T-helper 1 cell treated with Interleukin-12 subunit alpha and Interleukin-12 subunit beta and Interleukin-4 antibody, amounts not matched to agents 30 μg/mL and 1 μg/mL, for 36 hours (primary cell): Measurements from ENCODE around the gene ACTN1.
"Not testable (repeated sequence)": the region's sequence is repeated elsewhere in the genome, so short reads cannot be mapped to it uniquely, and the experiment has no call there.

ENCODE experiments used
- H3K27ac Mint-ChIP-seq: one replicate; pipeline ENCODE4 v1.8.0; 2021; ENCODE audit warnings: mild to moderate bottlenecking, mixed read lengths
- H3K27me3 Mint-ChIP-seq: one replicate; pipeline ENCODE4 v1.8.0; 2021; ENCODE audit warnings: low read depth, mixed read lengths
- H3K36me3 Mint-ChIP-seq: one replicate; pipeline ENCODE4 v1.8.0; 2021; ENCODE audit warnings: low read depth, mixed read lengths
- H3K4me1 Mint-ChIP-seq: one replicate; pipeline ENCODE4 v1.8.0; 2021; ENCODE audit warnings: low read depth, mixed read lengths
- H3K4me3 Mint-ChIP-seq: one replicate; pipeline ENCODE4 v1.8.0; 2021; ENCODE audit warnings: mild to moderate bottlenecking, moderate library complexity, mixed read lengths
- H3K9me3 Mint-ChIP-seq: one replicate; pipeline ENCODE4 v1.8.0; 2021; ENCODE audit warnings: mixed read lengths

The ACTN1 gene

GRCh38 chr14:68979021-68979721 lies at the start of gene ACTN1:
TSS of gene ACTN1 (minus strand) at chr14:68979302. CDS start at chr14:68979056, 246 bp downstream.
- Mint-ChIP-seq H3K4me3 (peak within 1 kb of the TSS; percentile 84), H3K27me3 (peaks cover 28% of the 10 kb centered on the region), H3K27ac (peak within 1 kb of the TSS; percentile 69), H3K9me3 (no peaks in the 10 kb centered on the region), H3K36me3 (peaks cover 8% of the 10 kb centered on the region), H3K4me1 (peaks cover 14% of the 10 kb centered on the region)

- Mint-ChIP-seq H3K36me3 (no peaks in the 10 kb centered on the region), H3K9me3 (no peaks in the 10 kb centered on the region), H3K27ac (no peak overlapping the region), H3K4me3 (no peak overlapping the region), H3K27me3 (peaks cover 17% of the 10 kb centered on the region), H3K4me1 (no peaks in the 10 kb centered on the region)
These were observed 48.3 kb upstream of the ACTN1 start for GRCh38 chr14:69027242-69027913.

DNA sequence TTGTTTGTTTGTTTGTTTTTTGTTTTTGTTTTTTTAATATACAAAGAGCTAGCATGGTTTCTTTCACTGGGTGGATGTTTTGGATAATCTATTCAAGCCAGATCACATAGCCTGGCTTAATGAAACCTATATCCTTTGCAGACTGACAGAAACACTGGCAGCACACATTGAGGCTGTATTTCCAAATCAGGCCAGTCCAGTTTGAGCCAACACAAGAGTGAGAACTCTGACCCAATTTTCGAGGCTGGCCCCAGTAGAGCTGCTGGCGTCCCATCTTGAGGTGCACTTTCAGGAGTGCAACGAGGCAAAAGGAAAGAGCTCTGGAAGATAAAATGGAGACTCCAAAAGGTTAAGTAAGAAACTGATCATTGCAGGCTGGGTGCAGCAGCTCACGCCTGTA lies 43.9 kb upstream of the ACTN1 start:
- no peaks in the 10 kb centered on the region for H3K4me1 Mint-ChIP-seq
- H3K27me3 Mint-ChIP-seq = peaks cover 16% of the 10 kb centered on the region
- H3K4me3 Mint-ChIP-seq = no peak overlapping the region
- no peaks in the 10 kb centered on the region for H3K9me3 Mint-ChIP-seq
- no peak overlapping the region for H3K27ac Mint-ChIP-seq
- no peaks in the 10 kb centered on the region for H3K36me3 Mint-ChIP-seq

DNA sequence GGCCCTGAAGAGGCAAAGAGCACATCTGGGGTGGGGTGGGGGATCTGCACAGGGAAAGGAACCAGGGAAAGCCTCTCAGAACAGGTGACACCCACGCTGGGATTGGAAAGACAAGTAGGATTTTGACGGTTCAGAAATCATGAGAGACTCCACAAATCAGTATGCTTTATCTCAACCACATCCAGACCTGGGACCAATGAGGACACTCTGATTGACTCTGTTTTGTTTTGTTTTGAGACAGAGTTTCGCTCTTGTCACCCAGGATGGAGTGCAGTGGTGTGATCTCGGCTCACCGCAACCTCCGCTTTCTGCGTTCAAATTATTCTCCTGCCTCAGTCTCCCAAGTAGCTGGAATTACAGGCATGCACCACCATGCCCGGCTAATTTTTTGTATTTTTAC lies 43.0 kb upstream of the ACTN1 start:
- H3K4me1 Mint-ChIP-seq, H3K9me3 Mint-ChIP-seq, H3K4me3 Mint-ChIP-seq, H3K36me3 Mint-ChIP-seq, H3K27ac Mint-ChIP-seq: not testable (repeated sequence)
- H3K27me3 Mint-ChIP-seq = peaks cover 13% of the 10 kb centered on the region

DNA sequence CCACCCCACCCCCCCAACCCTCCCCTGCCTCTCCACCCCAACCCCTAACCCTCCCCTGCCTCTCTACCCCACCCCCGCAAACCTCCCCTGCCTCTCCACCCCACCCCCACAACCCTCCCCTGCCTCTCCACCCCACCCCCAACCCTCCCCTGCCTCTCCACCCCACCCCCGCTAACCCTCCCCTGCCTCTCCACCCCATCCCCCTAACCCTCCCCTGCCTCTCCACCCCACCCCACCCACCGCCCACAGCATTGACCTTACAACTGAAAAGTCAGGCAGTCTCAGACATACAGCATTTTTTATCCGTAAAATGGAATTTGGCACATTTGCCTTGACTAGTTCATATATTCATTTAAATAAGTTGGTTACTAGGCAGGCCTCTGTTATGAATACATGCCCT lies 38.6 kb upstream of the ACTN1 start:
- Mint-ChIP-seq H3K4me1 (no peaks in the 10 kb centered on the region), H3K27ac (no peak overlapping the region), H3K4me3 (no peak overlapping the region), H3K27me3 (peaks cover 4% of the 10 kb centered on the region), H3K36me3 (no peaks in the 10 kb centered on the region), H3K9me3 (no peaks in the 10 kb centered on the region)

- peaks cover 4% of the 10 kb centered on the region for H3K27me3 Mint-ChIP-seq
- no peaks in the 10 kb centered on the region for H3K36me3 Mint-ChIP-seq
- H3K4me3 Mint-ChIP-seq = no peak overlapping the region
- H3K9me3 Mint-ChIP-seq = no peaks in the 10 kb centered on the region
- H3K27ac Mint-ChIP-seq = no peak overlapping the region
- no peaks in the 10 kb centered on the region for H3K4me1 Mint-ChIP-seq
These were observed 35.7 kb upstream of the ACTN1 start for GRCh38 chr14:69014829-69015259.

GRCh38 chr14:69013943-69014782 lies 35.1 kb upstream of the ACTN1 start:
- H3K4me1 Mint-ChIP-seq = no peaks in the 10 kb centered on the region
- H3K9me3 Mint-ChIP-seq = no peaks in the 10 kb centered on the region
- peaks cover 4% of the 10 kb centered on the region for H3K27me3 Mint-ChIP-seq
- no peak overlapping the region for H3K4me3 Mint-ChIP-seq
- no peak overlapping the region for H3K27ac Mint-ChIP-seq
- no peaks in the 10 kb centered on the region for H3K36me3 Mint-ChIP-seq

DNA sequence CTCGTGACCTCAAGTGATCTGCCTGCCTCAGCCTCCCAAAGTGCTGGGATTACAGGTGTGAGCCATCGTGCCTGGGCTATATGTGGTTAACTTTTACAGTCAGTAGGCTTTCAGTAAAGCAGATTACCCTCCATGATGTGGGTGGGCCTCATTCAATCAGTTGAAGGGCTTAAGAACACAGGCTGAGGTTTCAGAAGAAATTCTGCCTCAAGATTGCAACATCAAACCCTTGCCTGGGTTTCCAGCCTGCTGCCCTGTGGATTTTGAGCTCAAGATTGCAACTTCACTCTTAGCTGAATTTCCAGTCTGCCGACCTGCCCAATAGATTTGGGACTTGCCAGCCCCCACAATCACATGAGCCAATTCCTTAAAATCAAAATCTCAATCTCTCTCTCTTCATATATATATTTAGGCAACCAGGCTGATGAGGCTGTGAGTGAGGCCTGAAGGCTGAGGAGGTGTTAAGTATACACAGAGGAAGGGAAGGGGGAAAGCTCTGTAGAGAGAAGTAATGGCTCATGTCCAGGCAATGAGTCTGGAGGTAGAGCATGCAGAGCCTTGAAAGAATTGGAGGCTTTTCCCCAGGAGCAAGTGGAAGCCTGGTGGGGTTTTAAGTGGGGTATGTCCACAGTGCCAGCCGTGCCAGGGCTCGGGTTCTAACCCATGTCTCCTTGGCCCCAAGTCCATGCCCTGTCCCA lies 33.3 kb upstream of the ACTN1 start:
- Mint-ChIP-seq H3K36me3 (no peaks in the 10 kb centered on the region), H3K4me1 (no peaks in the 10 kb centered on the region), H3K27ac (no peak overlapping the region), H3K4me3 (no peak overlapping the region), H3K27me3 (no peaks in the 10 kb centered on the region), H3K9me3 (no peaks in the 10 kb centered on the region)

DNA sequence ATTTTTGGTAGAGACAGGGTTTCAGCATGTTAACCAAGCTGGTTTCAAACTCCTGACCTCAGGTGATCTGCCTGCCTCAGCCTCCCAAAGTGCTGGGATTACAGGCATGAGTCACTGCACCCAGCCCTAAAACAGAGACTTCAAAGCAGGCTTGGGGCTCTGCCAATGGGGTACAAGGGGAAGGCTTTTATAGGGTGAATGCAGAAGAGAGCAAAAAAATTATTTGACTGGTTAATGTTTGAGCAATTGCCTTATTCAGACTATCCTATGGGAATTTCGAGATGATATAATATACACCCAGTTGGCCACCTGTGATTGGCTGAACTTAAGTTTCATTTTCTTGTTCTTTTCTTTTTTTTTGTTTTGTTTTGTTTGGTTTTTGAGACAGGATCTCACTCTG lies 31.5 kb upstream of the ACTN1 start:
- Mint-ChIP-seq H3K27me3 (no peaks in the 10 kb centered on the region), H3K9me3 (no peaks in the 10 kb centered on the region), H3K27ac (no peak overlapping the region), H3K4me1 (no peaks in the 10 kb centered on the region), H3K4me3 (no peak overlapping the region), H3K36me3 (no peaks in the 10 kb centered on the region)

DNA sequence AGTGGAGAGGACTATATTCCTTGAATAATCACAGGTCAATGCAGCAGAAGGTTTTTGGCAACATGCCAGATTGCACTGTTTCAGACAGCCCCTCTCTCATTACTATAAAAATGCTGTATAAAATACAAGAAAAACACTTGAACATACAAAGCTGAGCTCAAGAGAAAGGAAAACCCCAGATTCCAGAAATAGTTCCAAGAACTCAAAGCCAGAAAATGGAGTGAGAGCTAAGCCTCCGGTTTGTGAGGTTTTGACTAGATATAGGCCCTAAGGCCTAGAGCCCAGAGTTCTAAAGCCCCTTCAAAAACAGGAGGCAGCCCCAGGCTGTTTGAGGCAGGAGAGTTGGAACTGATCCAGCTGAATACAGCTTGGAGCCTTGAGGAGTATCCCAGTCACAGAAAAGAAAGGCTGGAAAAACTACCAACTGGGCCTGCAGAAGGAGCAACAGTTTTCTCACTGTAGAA lies 29.4 kb upstream of the ACTN1 start:
- Mint-ChIP-seq H3K27me3 (peaks cover 4% of the 10 kb centered on the region), H3K4me1 (no peaks in the 10 kb centered on the region), H3K4me3 (no peak overlapping the region), H3K9me3 (no peaks in the 10 kb centered on the region), H3K36me3 (no peaks in the 10 kb centered on the region), H3K27ac (no peak overlapping the region)

- H3K4me3 Mint-ChIP-seq = no peak overlapping the region
- H3K9me3 Mint-ChIP-seq = no peaks in the 10 kb centered on the region
- H3K27me3 Mint-ChIP-seq = peaks cover 4% of the 10 kb centered on the region
- H3K36me3 Mint-ChIP-seq = no peaks in the 10 kb centered on the region
- H3K4me1 Mint-ChIP-seq = peaks cover 4% of the 10 kb centered on the region
- H3K27ac Mint-ChIP-seq = no peak overlapping the region
These were observed 27.2 kb upstream of the ACTN1 start for GRCh38 chr14:69006346-69006745.

GRCh38 chr14:69005432-69006148 lies 26.5 kb upstream of the ACTN1 start:
- no peak overlapping the region for H3K4me3 Mint-ChIP-seq
- no peak overlapping the region for H3K27ac Mint-ChIP-seq
- H3K27me3 Mint-ChIP-seq = peaks cover 4% of the 10 kb centered on the region
- no peaks in the 10 kb centered on the region for H3K9me3 Mint-ChIP-seq
- no peaks in the 10 kb centered on the region for H3K36me3 Mint-ChIP-seq
- H3K4me1 Mint-ChIP-seq = peaks cover 4% of the 10 kb centered on the region

GRCh38 chr14:69004731-69005431 lies 25.8 kb upstream of the ACTN1 start:
- Mint-ChIP-seq H3K9me3 (no peaks in the 10 kb centered on the region), H3K4me3 (no peak overlapping the region), H3K27me3 (peaks cover 4% of the 10 kb centered on the region), H3K27ac (no peak overlapping the region), H3K36me3 (no peaks in the 10 kb centered on the region), H3K4me1 (peaks cover 4% of the 10 kb centered on the region)
